Esophagus muscularis mucosa (tissue), 4 donors: Measurements from ENCODE around the gene MPPED1.

Source experiments
- EP300 ChIP-seq: sonication (generic); formaldehyde crosslinking; IDR thresholded peaks from one replicate; pipeline ENCODE4 v1.6.1; 2017; ENCODE audit warnings: antibody characterized with exemption
- POLR2A ChIP-seq: fragments of 450-650 bp; IDR thresholded peaks from one replicate; pipeline ENCODE4 v1.6.1; 2017; ENCODE audit warnings: antibody characterized with exemption, moderate library complexity, mild to moderate bottlenecking, low read depth
- POLR2AphosphoS5 ChIP-seq, 2 donors: sonication (generic); formaldehyde crosslinking; IDR thresholded peaks; one replicate each; pipeline ENCODE4 v1.6.1; 2017; ENCODE audit warnings: antibody characterized with exemption in 2 of 2
- TF ChIP-seq, protein P1 (sequence below), 3 experiments: fragments of 200-600 bp in 2 of 3; fragments of 450-650 bp in 1 of 3; sonication (generic) in 2 of 3; IDR thresholded peaks; one replicate each; pipeline ENCODE4 v1.5.1; 2017 to 2019; ENCODE audit warnings: antibody characterized with exemption in 3 of 3, mild to moderate bottlenecking in 2 of 3, moderate library complexity in 1 of 3

DNA sequence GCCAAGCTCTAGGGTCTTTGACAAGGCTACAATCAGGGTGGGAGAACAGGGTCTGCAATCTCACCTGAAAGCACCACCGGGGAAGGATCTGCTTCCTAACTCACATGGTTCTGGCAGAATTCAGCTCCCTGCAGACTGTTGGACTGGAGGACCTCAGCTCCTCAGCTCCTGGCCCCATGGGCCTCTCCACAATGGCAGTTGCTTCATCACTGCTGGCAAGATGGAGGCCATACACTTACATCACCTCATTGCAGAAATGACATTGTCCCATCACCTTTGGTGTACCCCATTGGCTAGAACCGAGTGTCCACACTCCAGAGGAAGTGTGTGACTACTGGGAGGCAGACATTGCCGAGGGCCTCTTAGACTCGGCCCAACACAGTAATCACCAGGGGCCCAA lies 20.9 kb upstream of the MPPED1 start:
- TF ChIP-seq, protein P1, sequence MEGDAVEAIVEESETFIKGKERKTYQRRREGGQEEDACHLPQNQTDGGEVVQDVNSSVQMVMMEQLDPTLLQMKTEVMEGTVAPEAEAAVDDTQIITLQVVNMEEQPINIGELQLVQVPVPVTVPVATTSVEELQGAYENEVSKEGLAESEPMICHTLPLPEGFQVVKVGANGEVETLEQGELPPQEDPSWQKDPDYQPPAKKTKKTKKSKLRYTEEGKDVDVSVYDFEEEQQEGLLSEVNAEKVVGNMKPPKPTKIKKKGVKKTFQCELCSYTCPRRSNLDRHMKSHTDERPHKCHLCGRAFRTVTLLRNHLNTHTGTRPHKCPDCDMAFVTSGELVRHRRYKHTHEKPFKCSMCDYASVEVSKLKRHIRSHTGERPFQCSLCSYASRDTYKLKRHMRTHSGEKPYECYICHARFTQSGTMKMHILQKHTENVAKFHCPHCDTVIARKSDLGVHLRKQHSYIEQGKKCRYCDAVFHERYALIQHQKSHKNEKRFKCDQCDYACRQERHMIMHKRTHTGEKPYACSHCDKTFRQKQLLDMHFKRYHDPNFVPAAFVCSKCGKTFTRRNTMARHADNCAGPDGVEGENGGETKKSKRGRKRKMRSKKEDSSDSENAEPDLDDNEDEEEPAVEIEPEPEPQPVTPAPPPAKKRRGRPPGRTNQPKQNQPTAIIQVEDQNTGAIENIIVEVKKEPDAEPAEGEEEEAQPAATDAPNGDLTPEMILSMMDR (IDR thresholded peaks at IDR 0.05) = no peak
- TF ChIP-seq POLR2A = no peak
- TF ChIP-seq POLR2AphosphoS5 (IDR thresholded peaks at IDR 0.05) = no peak
- no peak for TF ChIP-seq EP300
